GM12878 (cell line): ENCODE measurements around the gene CFAP45. TPM values are rescaled to one million over a fixed set of nuclear protein-coding genes. Genes with fewer than 3 reads are reported as not detected.
A peak's percentile ranks its signal among the peaks of the same experiment; 100 is the strongest.

Experiments used
- ATF2 ChIP-seq: IDR thresholded peaks from 2 replicates; pipeline ENCODE4 v1.6.1; 2012; ENCODE audit warnings: low read length, inconsistent platforms
- BCL11A ChIP-seq: IDR thresholded peaks from 2 replicates; pipeline ENCODE4 v1.6.1; 2011; ENCODE audit warnings: low read depth, low read length
- CEBPB ChIP-seq, 2 experiments: fragments of 150-350 bp in 1 of 2; IDR thresholded peaks; 2 replicates each; pipeline ENCODE4 v1.6.1; 2012 to 2014; ENCODE audit warnings: low read depth in 2 of 2, low read length in 2 of 2, borderline replicate concordance in 1 of 2, inconsistent platforms in 1 of 2
- CHD1 ChIP-seq: IDR thresholded peaks from 2 replicates; pipeline ENCODE4 v1.6.1; 2012; ENCODE audit warnings: low read depth, low read length, improper control_type of control experiment
- CREB1 ChIP-seq: IDR thresholded peaks from 2 replicates; pipeline ENCODE4 v1.6.1; 2012; ENCODE audit warnings: low read depth, mild to moderate bottlenecking, inconsistent platforms
- CREM ChIP-seq: IDR thresholded peaks from 2 replicates; pipeline ENCODE4 v1.6.1; 2014; ENCODE audit warnings: antibody characterized with exemption, low read depth
- DPF2 ChIP-seq: fragments of 450-650 bp; IDR thresholded peaks from 2 replicates; pipeline ENCODE4 v1.6.1; 2017; ENCODE audit warnings: mild to moderate bottlenecking
- EP300 ChIP-seq, 2 experiments: fragments of 150-350 bp in 1 of 2; IDR thresholded peaks; 2 replicates each; pipeline ENCODE4 v1.6.1; 2011 to 2012; ENCODE audit warnings: low read depth in 2 of 2, low read length in 2 of 2, borderline replicate concordance in 1 of 2, improper control_type of control experiment in 1 of 2, inconsistent platforms in 1 of 2; ENCODE audit not compliant: control insufficient read depth in 1 of 2
- EZH2 ChIP-seq: IDR thresholded peaks from 2 replicates; pipeline ENCODE4 v1.6.1; 2012; ENCODE audit warnings: low read depth, mild to moderate bottlenecking, control low read depth, inconsistent platforms, low read length, borderline replicate concordance; ENCODE audit not compliant: control insufficient read depth
- GATAD2B ChIP-seq: fragments of 450-650 bp; conservative IDR thresholded peaks from 2 replicates; pipeline ENCODE4 v1.6.1; 2017; ENCODE audit warnings: low read depth, mild to moderate bottlenecking, moderate library complexity
- HDAC6 ChIP-seq: fragments of 200-600 bp; sonication (generic); IDR thresholded peaks from one replicate; pipeline ENCODE4 v1.8.0; 2017; ENCODE audit warnings: antibody characterized with exemption; ENCODE audit not compliant: unreplicated experiment
- KAT2A ChIP-seq: conservative IDR thresholded peaks from 2 replicates; pipeline ENCODE4 v1.6.1; 2011; ENCODE audit warnings: low read depth, low read length; ENCODE audit not compliant: control insufficient read depth
- MEF2B ChIP-seq: fragments of 450-650 bp; IDR thresholded peaks from 2 replicates; pipeline ENCODE4 v1.6.1; 2018; ENCODE audit warnings: mild to moderate bottlenecking, moderate library complexity; ENCODE audit not compliant: partially characterized antibody, poor library complexity, severe bottlenecking
- NFIC ChIP-seq: IDR thresholded peaks from 2 replicates; pipeline ENCODE4 v1.6.1; 2012; ENCODE audit warnings: low read depth, mild to moderate bottlenecking, inconsistent platforms, low read length, moderate library complexity
- POLR2AphosphoS5 ChIP-seq: IDR thresholded peaks from 2 replicates; pipeline ENCODE4 v1.6.1; 2011; ENCODE audit warnings: mild to moderate bottlenecking, low read length, inconsistent platforms
- RUNX3 ChIP-seq: IDR thresholded peaks from 2 replicates; pipeline ENCODE4 v1.6.1; 2012; ENCODE audit warnings: low read length, inconsistent platforms
- SMAD1 ChIP-seq: fragments of 450-650 bp; IDR thresholded peaks from 2 replicates; pipeline ENCODE4 v1.6.1; 2018; ENCODE audit warnings: mild to moderate bottlenecking, low read depth; ENCODE audit not compliant: partially characterized antibody
- SUPT20H ChIP-seq: IDR thresholded peaks from 2 replicates; pipeline ENCODE4 v1.6.1; 2011; ENCODE audit warnings: low read depth, mild to moderate bottlenecking, low read length, moderate library complexity, borderline replicate concordance; ENCODE audit not compliant: control insufficient read depth
- TARDBP ChIP-seq: IDR thresholded peaks from 2 replicates; pipeline ENCODE4 v1.6.1; 2016; ENCODE audit warnings: borderline replicate concordance
- TBL1XR1 ChIP-seq: IDR thresholded peaks from 2 replicates; pipeline ENCODE4 v1.6.1; 2012; ENCODE audit warnings: low read depth, low read length, improper control_type of control experiment
- ZBED1 ChIP-seq: IDR thresholded peaks from 2 replicates; pipeline ENCODE4 v1.6.1; 2016; ENCODE audit warnings: borderline replicate concordance
- ZBTB11 ChIP-seq: fragments of 450-650 bp; formaldehyde crosslinking; IDR thresholded peaks from 2 replicates; pipeline ENCODE4 v1.5.0; 2022; ENCODE audit warnings: mild to moderate bottlenecking, missing genetic modification characterization
- ZBTB33 ChIP-seq: fragments of 450-650 bp; IDR thresholded peaks from 2 replicates; pipeline ENCODE4 v1.6.1; 2017; ENCODE audit warnings: mild to moderate bottlenecking
- ZNF384 ChIP-seq: IDR thresholded peaks from 2 replicates; pipeline ENCODE4 v1.6.1; 2012; ENCODE audit warnings: low read depth, mild to moderate bottlenecking, low read length, improper control_type of control experiment, borderline replicate concordance
- polyA plus RNA-seq, 11 experiments: library from polyadenylated mRNA; depleted of rRNA in 4 of 11; unstranded in 6 of 11; stranded (reverse) in 5 of 11; fragments of >200 nt; fragmentation: Nextera tagmentation in 4 of 11; fragmentation: Illumina TruSeq in 1 of 11; extraction: Ambion mirVana in 4 of 11; extraction: Trizol in 1 of 11; gene quantifications; 1 replicate in 1 of 11; 2 replicates in 10 of 11; pipeline versions ENCODE4 v1.2.1 to v1.2.3, GENCODE V29; 2011 to 2016; ENCODE audit warnings: inconsistent platforms in 2 of 11, missing spikeins in 2 of 11, low read depth in 1 of 11
- total RNA-seq, 4 experiments: library from RNA; depleted of rRNA in 3 of 4; stranded (reverse); fragments of >200 nt in 3 of 4; fragmentation: Illumina TruSeq in 1 of 4; extraction: Trizol in 1 of 4; gene quantifications; 2 replicates each; pipeline versions ENCODE4 v1.2.1 to v1.2.3, GENCODE V29; 2013 to 2021

Gene CFAP45
- total and polyA plus RNA-seq, 10 of the 15 experiments (the other 5 are each of a cell fraction or from before 2014, with no cell fraction given), result 0.43 to 0.91 (median 0.67) TPM

DNA sequence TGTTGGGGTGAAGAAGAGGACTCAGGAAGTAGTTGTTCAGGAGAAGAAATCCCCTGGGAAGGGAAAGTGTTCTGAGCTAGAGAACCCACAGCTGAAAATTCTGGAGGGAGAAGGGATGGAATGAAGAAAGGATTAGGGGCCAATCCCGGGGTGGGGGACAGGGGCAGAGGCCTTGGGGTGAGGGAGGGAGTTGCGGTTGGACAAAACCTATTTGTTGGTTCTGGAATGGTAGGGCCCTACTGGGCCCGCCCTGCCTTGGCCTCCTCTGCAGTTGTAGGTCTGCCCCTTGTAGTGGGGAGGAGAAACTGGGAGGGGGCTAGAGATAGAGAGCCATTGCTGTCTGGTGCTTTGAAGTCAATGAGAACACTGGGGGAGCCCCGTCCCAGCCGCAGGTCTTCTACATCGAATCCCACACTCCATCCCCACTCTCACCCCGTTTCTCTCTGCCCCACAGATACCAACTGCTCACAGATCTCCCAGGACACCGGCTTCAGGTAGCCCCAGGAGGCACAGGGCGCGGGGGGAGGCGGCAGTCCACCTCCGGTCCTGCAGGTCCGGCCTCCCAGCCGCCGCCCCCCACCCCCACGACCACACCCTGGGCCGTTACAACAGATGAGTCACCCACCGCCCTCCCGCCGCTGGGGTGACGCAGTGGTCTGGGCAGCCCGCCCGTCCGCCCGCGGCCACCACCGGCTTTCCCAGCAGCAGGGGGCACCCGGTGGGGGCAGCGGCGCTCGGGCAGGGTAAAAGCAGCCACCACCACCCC is 24.2 kb upstream of the CFAP45 start (continued):
- TF ChIP-seq ZBTB33 (no peak), CEBPB (IDR thresholded peaks at IDR 0.05; ENCODE audit: borderline replicate concordance in 1 of 2, low read depth in 2 of 2, low read length in 2 of 2) (no peak), KAT2A (no peak), MEF2B (no peak), SUPT20H (no peak), CHD1 (no peak), CREB1 (peak; percentile 71), POLR2AphosphoS5 (peak; percentile 15; the same call in 1 of the 2 replicates), ZBTB11 (no peak), TBL1XR1 (no peak), DPF2 (peak; percentile 74; the same call in 1 of the 2 replicates), EP300 (IDR thresholded peaks at IDR 0.05; ENCODE audit: borderline replicate concordance in 1 of 2, control insufficient read depth in 1 of 2, low read depth in 2 of 2, low read length in 2 of 2) (0 out of 4 replicates have a peak, but pooled peaks of 1 of the 2 experiments have one; percentile 10), EZH2 (no peak), SMAD1 (no peak), CREM (no peak; the same call in none of the 2 replicates), ZNF384 (no peak), NFIC (no peak), HDAC6 (no peak), GATAD2B (peak; percentile 79; the same call in 1 of the 2 replicates), TARDBP (no peak), ATF2 (no peak; the same call in 1 of the 2 replicates), BCL11A (no peak), ZBED1 (no peak), RUNX3 (peak; percentile 40)
